Peyer's patch (tissue), 4 donors: ENCODE results near the gene GADD45G.

ENCODE experiments used
- CTCF ChIP-seq, 6 experiments: fragments of 450-650 bp in 4 of 6; fragments of 200-600 bp in 2 of 6; sonication (generic) in 1 of 6; IDR thresholded peaks; one replicate each; pipeline ENCODE4 v1.5.1; 2017 to 2019; ENCODE audit warnings: antibody characterized with exemption in 6 of 6, mild to moderate bottlenecking in 3 of 6, moderate library complexity in 1 of 6
- POLR2A ChIP-seq, 2 donors: fragments of 450-650 bp; IDR thresholded peaks; one replicate each; pipeline ENCODE4 v1.5.1; 2017; ENCODE audit warnings: antibody characterized with exemption in 2 of 2, mild to moderate bottlenecking in 2 of 2, moderate library complexity in 2 of 2

- TF ChIP-seq CTCF (IDR thresholded peaks at IDR 0.05), result no peak
- no peak for TF ChIP-seq POLR2A (IDR thresholded peaks at IDR 0.05)
These were observed 7.9 kb downstream of the GADD45G start for GRCh38 chr9:89612566-89613278.
